GM19239 (cell line): ENCODE data around the gene SLCO2A1.
A peak's percentile ranks its signal among the peaks of the same experiment; 100 is the strongest.

Experiments
- DNase-seq: peaks from one replicate; pipeline ENCODE4 v3.0.0; 2011; ENCODE audit warnings: low spot score; ENCODE audit not compliant: insufficient read length
- FAIRE-seq: peaks from 2 replicates; lab custom pipeline; 2011; peaks lifted over from hg19 to GRCh38; lab: Jason Lieb, UNC

SLCO2A1 gene

GRCh38 chr3:134037168-134037567, 7.4 kb upstream of the SLCO2A1 start:
- FAIRE-seq (no peak), DNase-seq (no peak)

- DNase-seq: no peak
- no peak for FAIRE-seq
Measured at GRCh38 chr3:134036291-134036690, 6.6 kb upstream of the SLCO2A1 start.

GRCh38 chr3:134035836-134036235, 6.1 kb upstream of the SLCO2A1 start:
- FAIRE-seq (no peak), DNase-seq (no peak)

- DNase-seq: no peak
- no peak for FAIRE-seq
Measured at GRCh38 chr3:134034005-134034785, 4.5 kb upstream of the SLCO2A1 start.

- DNase-seq: no peak
- no peak for FAIRE-seq
Measured at GRCh38 chr3:134033315-134033996, 3.7 kb upstream of the SLCO2A1 start.

DNA sequence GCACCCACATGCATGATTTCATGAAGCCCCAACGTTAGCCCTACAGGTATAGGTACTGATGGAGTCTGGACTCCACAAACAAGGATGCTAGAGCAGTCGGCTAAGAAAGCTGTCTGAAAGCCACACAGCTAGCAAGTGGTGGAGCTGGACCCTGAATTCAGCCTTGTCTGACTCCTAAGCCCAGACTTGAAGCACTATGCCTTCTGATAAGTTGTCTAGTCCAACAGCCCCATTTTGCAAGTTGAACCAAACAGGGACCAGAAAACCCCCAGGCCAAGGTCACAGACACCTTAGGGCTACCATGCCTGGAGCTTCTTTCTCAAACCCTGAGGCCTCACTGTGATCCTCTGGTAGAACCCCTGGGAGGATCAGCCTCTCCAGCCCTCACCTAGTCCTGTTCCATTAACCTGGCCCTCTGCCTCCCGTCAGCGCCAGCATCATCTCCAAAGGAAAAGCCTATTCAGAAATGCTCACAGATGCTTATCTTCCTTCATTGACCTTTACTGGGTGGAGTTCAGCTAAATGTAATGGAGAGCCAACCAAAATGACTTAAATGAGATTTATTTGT, 1.7 kb upstream of the SLCO2A1 start:
- no peak for DNase-seq
- no peak for FAIRE-seq

DNA sequence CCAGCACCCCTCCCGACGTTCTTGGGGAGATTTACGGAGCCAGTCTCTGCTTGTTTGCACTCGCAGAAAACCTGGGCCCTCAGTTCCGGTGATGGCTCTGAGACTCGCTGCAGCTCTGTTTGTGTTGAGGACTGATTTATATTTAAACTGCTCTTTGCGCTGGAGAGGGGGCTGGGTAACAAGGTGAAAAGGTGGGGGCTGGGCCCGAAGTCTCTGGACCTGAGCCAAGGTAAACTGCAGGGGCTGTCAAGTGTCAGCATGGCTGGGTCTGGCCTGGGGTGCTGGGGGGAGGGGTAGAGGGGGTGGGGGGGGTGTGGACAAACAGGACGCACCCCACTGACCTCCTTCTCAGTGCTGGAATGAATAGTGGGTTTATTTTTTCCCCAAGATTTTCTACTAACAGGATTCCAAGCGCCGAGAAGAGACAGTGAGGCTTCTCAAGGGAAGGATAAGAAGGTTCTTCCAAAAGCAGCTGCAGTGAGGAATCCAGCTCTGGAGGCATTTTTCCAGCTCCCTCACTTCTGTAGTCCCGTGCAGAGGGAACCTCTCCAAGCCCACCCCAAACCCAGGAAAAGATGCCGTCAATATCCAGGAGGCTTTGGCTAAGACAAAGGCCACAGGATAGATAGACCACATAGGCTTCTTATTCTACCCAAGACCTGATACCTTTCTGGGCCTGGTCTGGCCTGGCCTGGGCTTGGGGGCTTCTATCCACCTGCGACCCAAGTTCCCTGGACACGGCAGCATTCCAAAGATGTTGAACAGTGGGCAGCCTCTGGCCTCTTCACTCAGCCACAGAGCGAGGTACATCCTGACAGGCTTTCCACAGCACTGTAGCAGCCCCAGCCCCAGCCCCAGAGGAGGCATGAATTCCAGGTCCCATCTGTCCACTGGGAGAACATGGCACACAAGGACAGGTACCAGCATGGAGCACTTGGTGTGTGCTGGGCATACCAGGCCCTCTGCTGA, 938 bp upstream of the SLCO2A1 start:
- DNase-seq: no peak
- no peak for FAIRE-seq

DNA sequence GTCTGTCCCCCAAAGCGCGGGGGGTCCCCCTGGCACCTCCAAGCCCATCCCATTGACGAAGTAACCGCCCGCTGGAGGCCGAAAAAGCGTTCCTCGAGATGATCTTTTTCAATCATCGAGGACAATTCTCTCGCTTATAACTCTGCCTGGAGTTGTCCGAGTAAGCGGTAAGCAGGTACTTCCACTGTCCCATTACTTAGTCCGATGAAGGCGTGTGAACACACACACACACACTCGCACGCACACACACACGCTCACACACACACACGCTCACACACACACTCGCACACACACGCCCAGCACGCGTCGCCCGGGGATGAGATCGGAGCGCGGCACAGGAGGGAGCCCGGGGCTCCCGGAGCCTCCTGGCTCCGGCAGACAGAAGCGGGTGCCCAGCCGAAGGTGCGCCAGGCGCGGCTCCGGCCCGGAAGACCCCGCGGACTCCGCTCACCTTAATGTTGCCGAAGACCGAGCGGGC, 430 bp downstream of the SLCO2A1 start:
- peak; percentile 19 for DNase-seq
- FAIRE-seq: no peak

DNA sequence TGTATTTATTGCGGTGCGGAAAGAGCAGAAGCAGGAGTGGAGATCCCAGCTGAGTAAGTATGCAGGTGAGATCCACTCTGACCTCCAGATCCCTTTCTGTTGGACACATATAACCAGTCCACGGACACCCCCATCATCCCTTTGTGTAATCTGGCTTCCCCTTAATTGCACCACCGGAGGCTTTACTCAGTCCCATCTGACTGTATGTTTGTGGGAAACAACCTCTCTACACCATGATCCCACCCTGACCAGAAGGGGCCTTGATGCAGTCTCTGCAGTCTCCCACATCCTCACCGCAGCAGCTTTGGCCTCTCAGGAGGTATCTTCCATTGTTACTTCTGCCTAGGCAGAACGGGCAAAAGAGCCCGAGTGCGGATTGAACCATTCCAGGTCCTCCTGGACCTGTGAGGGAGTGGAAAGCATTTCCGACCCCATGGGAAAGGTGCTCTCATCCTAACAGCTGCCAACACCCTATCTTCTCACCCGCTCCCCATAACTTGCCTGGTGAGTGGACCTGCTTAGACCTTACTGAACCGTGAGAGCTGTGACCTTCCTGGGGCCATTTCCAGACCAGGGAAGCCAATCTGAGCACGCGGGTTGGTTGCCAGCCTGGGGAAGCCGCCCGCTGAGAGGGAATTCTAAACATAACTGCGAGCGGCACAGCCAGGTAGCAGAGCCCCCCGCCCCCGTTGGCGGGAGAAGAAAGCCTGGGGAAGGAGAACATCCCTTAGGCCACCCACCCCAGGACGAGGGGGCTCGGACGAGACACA, 1.1 kb downstream of the SLCO2A1 start:
- no peak for DNase-seq
- no peak for FAIRE-seq

DNA sequence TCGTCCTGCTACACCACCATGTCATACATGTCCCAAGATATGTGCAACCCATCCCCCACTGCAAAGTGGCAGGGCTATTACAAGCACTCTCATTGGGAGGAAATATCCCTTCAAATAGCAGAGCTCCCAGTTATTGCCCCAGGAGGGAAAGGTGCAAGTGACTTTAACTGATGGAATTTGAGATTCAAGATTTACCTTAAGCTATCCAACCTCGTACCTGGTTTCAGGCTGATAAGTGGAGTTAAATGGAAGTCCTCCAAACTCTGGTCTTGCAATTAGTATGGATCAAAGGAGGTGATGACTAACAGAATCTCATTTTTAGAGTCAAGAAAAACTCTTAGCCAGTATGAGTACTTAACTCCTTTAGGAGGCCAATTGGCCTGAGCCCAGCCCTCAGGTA, 2.1 kb downstream of the SLCO2A1 start:
- no peak for FAIRE-seq
- no peak for DNase-seq

DNA sequence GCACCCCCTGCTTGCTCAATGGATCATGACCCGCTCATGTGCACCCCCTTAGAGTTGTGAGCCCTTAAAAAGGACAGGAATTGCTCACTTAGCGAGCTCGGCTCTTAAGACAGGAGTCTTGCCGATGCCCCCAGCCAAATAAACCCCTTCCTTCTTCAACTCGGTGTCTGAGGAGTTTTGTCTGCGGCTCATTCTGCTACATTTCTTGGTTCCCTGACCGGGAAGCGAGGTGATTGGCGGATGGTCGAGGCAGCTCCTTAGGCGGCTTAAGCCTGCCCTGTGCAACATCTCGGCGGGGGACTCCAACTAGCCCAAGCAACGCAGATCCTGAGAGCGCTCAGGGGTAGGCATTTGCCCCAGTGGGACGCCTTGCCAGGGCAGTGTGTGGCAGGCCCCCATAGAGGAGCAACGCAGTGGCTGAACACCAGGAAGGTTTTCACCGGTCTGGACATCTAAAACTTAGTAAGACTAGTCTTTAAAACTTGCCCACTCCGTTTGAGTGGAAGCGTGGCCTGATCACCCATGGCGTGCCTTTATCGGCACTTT, 9.5 kb downstream of the SLCO2A1 start:
- FAIRE-seq (no peak), DNase-seq (no peak)

DNA sequence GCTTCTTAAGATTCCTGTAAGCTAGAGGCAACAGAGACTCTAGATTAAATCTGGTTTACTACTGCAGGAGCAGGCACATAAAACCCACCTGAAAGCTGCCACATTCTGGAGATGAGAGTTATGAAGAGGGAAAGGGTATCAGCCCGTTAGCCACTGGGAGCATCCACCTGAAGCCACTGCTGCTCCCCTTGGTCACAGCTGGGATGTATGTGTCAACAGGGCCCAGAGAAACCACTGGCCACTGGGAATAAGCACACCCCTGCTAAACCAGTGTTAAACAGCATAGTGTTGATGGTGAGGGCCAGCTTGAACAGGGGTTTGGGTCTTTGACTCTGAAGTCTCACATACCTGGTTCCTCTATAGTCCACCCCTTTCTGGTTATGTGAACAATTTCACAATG, 10.9 kb downstream of the SLCO2A1 start:
- DNase-seq (no peak), FAIRE-seq (no peak)

- FAIRE-seq: no peak
- DNase-seq: no peak
Measured at GRCh38 chr3:134018406-134018805, 11.3 kb downstream of the SLCO2A1 start.

- FAIRE-seq (no peak), DNase-seq (no peak)
Measured at GRCh38 chr3:134017490-134017889, 12.2 kb downstream of the SLCO2A1 start.

DNA sequence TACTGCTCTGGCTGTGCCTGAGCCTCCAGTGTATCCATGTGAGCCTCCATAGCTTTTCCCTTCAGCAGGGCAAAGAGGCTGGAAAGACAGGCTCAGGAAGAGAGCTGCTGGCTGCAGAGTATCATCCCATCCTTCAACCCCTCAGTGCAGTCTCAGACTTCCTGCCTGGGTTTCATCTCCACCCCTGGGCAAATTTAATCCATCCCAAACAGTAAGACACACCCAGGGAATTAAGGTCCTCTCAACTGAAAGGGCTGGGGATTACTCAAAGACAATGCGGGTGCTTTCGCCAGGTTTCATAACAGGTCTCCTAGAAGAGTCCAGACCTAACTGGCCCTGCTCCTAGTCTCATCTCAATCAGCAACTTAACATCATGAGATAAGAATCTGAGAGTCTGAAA, 15.5 kb downstream of the SLCO2A1 start:
- FAIRE-seq (no peak), DNase-seq (no peak)

GRCh38 chr3:134013280-134013679, 16.4 kb downstream of the SLCO2A1 start:
- no peak for DNase-seq
- no peak for FAIRE-seq

DNA sequence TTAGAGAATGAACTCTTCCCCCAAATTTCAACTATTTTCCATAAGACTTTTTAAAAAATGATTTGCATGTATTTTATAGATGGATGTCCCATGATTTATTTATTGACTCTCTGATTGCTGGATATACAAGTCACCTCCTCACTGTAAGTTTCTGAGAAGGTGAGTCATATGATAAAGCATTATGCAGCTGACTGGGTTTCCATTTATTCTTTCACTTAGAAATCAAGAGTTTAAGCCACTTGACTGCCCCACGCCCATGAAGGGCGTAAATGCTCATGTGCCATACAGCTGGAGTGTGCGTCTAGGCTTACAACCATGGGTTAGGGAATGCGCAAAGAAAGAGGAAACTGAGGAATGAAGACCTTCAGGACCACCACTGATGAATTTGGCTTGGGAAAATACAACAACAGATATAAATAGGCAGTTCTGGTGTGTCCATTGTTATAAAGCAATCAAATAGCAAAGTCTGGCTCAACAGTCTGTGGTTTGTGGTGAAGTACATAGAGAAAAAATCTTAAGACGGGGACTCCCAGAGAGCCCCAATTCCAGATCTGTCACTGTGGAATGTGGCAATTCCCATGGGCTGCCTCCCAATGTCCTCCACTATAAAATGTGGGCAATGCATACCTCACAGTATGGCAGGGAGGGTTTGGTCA, 20.3 kb downstream of the SLCO2A1 start:
- FAIRE-seq: no peak
- no peak for DNase-seq

- DNase-seq (no peak), FAIRE-seq (no peak)
Measured at GRCh38 chr3:134008630-134009156, 21.0 kb downstream of the SLCO2A1 start.
